ENCODE results near the gene RBM33. TPM values are rescaled to one million over a fixed set of nuclear protein-coding genes. Genes with fewer than 3 reads are reported as not detected.

Gene RBM33
- total RNA-seq, 4 donors from 2014 or later, result 20.6 to 85.1 (median 38.4) TPM

DNA sequence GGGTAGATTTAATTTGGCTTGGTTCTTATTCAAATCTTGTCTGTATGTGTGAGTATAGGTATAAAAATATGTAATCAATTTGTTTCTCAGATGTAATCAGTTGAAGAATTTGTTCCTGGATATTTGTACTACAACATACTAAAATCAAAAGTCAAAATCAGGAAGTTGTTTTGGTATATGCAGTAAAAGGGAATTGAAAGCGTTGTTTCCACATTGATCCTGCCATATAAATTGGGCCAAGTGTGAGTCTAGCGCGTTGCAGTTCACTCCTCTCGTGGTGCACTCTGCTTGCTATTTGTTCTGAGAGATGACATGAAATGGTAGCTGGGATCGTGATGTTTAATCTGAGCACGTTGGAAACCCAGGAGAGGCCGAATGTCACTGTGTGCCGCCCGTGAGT is 111.9 kb downstream of the RBM33 start:
- intact Hi-C loops (cut with DNase I; ENCODE audit: low total_unique reads), result no loop called here
- no peaks in the 10 kb centered on the region for H3K27me3 ChIP-seq
- DNase-seq, result no peak
- no peaks in the 10 kb centered on the region for H3K9me3 ChIP-seq
- H3K4me1 ChIP-seq, result peaks cover 0 to 4% of the 10 kb centered on the region in 2 donors
- TF ChIP-seq POLR2A (IDR thresholded peaks at IDR 0.05), result no peak
- TF ChIP-seq, protein P1, sequence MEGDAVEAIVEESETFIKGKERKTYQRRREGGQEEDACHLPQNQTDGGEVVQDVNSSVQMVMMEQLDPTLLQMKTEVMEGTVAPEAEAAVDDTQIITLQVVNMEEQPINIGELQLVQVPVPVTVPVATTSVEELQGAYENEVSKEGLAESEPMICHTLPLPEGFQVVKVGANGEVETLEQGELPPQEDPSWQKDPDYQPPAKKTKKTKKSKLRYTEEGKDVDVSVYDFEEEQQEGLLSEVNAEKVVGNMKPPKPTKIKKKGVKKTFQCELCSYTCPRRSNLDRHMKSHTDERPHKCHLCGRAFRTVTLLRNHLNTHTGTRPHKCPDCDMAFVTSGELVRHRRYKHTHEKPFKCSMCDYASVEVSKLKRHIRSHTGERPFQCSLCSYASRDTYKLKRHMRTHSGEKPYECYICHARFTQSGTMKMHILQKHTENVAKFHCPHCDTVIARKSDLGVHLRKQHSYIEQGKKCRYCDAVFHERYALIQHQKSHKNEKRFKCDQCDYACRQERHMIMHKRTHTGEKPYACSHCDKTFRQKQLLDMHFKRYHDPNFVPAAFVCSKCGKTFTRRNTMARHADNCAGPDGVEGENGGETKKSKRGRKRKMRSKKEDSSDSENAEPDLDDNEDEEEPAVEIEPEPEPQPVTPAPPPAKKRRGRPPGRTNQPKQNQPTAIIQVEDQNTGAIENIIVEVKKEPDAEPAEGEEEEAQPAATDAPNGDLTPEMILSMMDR (IDR thresholded peaks at IDR 0.05), result no peak
- H3K36me3 ChIP-seq, result no peaks in the 10 kb centered on the region
- H3K4me3 ChIP-seq, result no peak overlapping the region
- no peak overlapping the region for H3K27ac ChIP-seq

DNA sequence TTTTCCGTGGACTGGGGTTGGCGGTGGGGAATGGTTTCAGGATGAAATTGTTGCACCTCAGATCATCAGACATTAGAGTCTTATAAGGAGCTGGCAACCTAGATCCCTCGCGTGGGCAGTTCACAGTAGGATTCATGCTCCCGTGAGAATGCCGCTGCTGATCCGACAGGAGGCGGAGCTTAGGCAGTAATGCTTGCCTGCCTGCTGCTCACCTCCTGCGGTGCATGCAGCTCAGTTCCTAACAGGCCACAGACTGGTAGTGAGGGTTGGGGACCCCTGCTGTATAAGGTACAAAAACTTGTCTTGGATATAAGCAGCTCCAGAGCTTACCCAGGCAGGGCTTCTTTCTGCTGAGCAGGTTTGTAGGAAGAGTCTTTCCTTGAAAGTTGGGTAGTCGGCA is 113.9 kb downstream of the RBM33 start:
- H3K27me3 ChIP-seq, result no peaks in the 10 kb centered on the region
- H3K4me3 ChIP-seq, result no peak overlapping the region
- H3K4me1 ChIP-seq, result peaks cover 0 to 4% of the 10 kb centered on the region in 2 donors
- no peaks in the 10 kb centered on the region for H3K9me3 ChIP-seq
- intact Hi-C loops (cut with DNase I; ENCODE audit: low total_unique reads), result no loop called here
- no peaks in the 10 kb centered on the region for H3K36me3 ChIP-seq
- no peak for DNase-seq
- H3K27ac ChIP-seq, result no peak overlapping the region
- TF ChIP-seq, protein P1 (IDR thresholded peaks at IDR 0.05), result no peak
- no peak for TF ChIP-seq POLR2A (IDR thresholded peaks at IDR 0.05)

DNA sequence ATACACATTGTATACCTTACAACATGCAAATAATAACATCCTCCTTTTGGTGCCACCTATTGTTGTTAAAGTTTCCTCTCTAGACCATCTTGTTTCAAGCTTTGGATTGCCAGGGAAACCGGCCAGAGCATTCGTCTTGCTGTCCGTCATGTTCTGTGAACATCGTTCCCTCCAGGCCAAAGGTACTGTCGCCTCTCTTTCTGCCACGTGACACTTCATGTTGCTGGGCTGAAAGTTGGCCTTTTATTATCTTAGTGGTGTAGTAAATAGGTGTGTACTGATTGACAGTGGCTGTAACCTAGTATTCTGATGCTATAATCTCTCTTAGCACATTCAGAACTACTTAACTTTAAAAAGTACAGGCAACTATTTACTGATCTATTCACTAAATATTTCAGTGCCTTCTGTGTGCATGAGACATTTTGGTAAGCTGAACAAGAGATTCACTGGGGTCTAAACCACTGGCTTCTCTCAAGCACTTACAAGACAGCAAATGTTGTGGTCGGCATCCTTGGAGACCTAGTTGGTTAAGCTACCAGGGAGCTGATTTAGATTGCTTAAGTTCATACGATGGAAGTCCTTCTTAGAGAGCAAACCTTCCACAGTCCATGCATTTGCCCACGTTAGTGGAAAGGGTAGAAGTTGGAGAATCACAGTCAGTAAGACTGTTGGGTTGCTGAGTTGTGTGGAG is 115.4 kb downstream of the RBM33 start:
- H3K36me3 ChIP-seq, result no peaks in the 10 kb centered on the region
- H3K4me3 ChIP-seq, result no peak overlapping the region
- no peak overlapping the region for H3K27ac ChIP-seq
- DNase-seq, result no peak
- H3K27me3 ChIP-seq, result no peaks in the 10 kb centered on the region
- TF ChIP-seq, protein P1 (IDR thresholded peaks at IDR 0.05), result no peak
- no peak for TF ChIP-seq POLR2A (IDR thresholded peaks at IDR 0.05)
- no peaks in the 10 kb centered on the region for H3K9me3 ChIP-seq
- H3K4me1 ChIP-seq, result no peaks in the 10 kb centered on the region
- intact Hi-C loops (cut with DNase I; ENCODE audit: low total_unique reads), result loop anchor here (10.0 kb wide), 1 partner anchor 165 kb away; no protein-coding TSS in a partner anchor

DNA sequence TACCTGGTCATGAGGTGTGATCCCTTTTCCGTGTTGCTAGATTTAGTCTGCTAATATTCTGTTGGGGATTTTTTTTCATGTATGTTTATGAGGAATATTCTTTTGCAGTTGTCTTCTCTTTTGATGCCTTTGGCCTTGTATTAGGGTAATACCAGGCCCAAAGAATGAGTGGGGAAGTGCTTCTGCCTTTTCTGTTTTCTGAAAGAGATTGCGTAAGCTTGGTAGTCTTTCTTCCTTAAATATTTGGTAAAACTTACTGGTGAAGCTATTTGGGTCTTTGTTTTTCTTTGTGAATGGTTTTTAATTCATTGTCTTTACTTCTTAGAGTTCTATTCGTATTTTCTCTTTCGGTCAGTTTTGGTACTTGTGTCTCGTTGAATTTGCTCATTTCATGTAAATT is 116.7 kb downstream of the RBM33 start:
- intact Hi-C loops (cut with DNase I; ENCODE audit: low total_unique reads), result loop anchor here (10.0 kb wide), 1 partner anchor 166 kb away; no protein-coding TSS in a partner anchor
- DNase-seq, result no peak
- H3K27ac ChIP-seq, result no peak overlapping the region
- H3K36me3 ChIP-seq, result no peaks in the 10 kb centered on the region
- no peak overlapping the region for H3K4me3 ChIP-seq
- H3K27me3 ChIP-seq, result no peaks in the 10 kb centered on the region
- H3K9me3 ChIP-seq, result no peaks in the 10 kb centered on the region
- no peaks in the 10 kb centered on the region for H3K4me1 ChIP-seq
- no peak for TF ChIP-seq POLR2A (IDR thresholded peaks at IDR 0.05)
- TF ChIP-seq, protein P1 (IDR thresholded peaks at IDR 0.05), result no peak

DNA sequence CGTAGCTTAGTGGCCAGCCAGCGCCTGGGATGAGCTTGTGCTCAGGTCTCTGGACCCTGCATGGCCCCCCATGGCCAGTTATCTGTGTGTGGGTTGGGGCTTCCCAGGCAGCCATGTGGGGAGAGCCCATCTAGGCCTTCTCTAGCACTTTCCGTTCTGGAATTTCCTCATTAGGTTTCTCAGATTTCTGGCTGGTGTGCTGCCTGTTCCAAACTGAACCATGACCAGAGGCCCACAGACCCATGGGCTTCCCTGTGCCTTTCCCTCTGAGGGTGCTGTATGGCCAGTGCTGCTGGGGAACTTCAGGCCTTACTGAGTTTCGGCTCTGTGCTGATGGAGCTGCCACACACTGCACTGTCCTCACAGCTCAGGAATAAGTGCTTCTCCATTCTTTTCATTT is 117.6 kb downstream of the RBM33 start:
- H3K4me3 ChIP-seq, result no peak overlapping the region
- intact Hi-C loops (cut with DNase I; ENCODE audit: low total_unique reads), result loop anchor here (10.0 kb wide), 1 partner anchor 167 kb away; no protein-coding TSS in a partner anchor
- no peaks in the 10 kb centered on the region for H3K4me1 ChIP-seq
- H3K27me3 ChIP-seq, result no peaks in the 10 kb centered on the region
- no peaks in the 10 kb centered on the region for H3K9me3 ChIP-seq
- no peak for DNase-seq
- H3K36me3 ChIP-seq, result no peaks in the 10 kb centered on the region
- no peak for TF ChIP-seq POLR2A (IDR thresholded peaks at IDR 0.05)
- TF ChIP-seq, protein P1 (IDR thresholded peaks at IDR 0.05), result no peak
- peak overlapping the region; percentile 51 to 52 for H3K27ac ChIP-seq
